H9 (cell line): ENCODE results near the gene MAP3K20. TPM values are rescaled to one million over a fixed set of nuclear protein-coding genes. Genes with fewer than 3 reads are reported as not detected.

Experiments used
- DNase-seq: peaks from one replicate; pipeline ENCODE4 v3.0.0-alpha.2; 2017
- H2AFZ ChIP-seq: one replicate; pipeline ENCODE4 v1.6.1; 2013; ENCODE audit warnings: mild to moderate bottlenecking, low read length, control low read depth, moderate library complexity
- H2AK5ac ChIP-seq: 2 replicates; pipeline ENCODE4 v1.6.1; 2013; ENCODE audit warnings: low read length, control low read depth, mixed read lengths; ENCODE audit not compliant: insufficient read length
- H2BK120ac ChIP-seq: one replicate; pipeline ENCODE4 v1.6.1; 2013; ENCODE audit warnings: low read depth, mild to moderate bottlenecking, low read length, control low read depth, inconsistent platforms; ENCODE audit not compliant: poor library complexity, severe bottlenecking
- H2BK12ac ChIP-seq: 2 replicates; pipeline ENCODE4 v1.6.1; 2013; ENCODE audit warnings: low read length, control low read depth, mixed read lengths, low read depth; ENCODE audit not compliant: insufficient read length
- H2BK15ac ChIP-seq: 2 replicates; pipeline ENCODE4 v1.6.1; 2013; ENCODE audit warnings: low read depth, low read length, control low read depth
- H2BK20ac ChIP-seq: one replicate; pipeline ENCODE4 v1.6.1; 2013; ENCODE audit warnings: low read depth, mild to moderate bottlenecking, low read length, control low read depth, inconsistent platforms; ENCODE audit not compliant: poor library complexity, severe bottlenecking
- H2BK5ac ChIP-seq: 2 replicates; pipeline ENCODE4 v1.6.1; 2013; ENCODE audit warnings: low read length, control low read depth, mixed read lengths; ENCODE audit not compliant: insufficient read length
- H3K14ac ChIP-seq: 2 replicates; pipeline ENCODE4 v1.6.1; 2013; ENCODE audit warnings: low read length, control low read depth; ENCODE audit not compliant: insufficient read depth
- H3K18ac ChIP-seq: 2 replicates; pipeline ENCODE4 v1.6.1; 2013; ENCODE audit warnings: low read depth, mild to moderate bottlenecking, mixed read lengths, low read length, control low read depth; ENCODE audit not compliant: insufficient read length
- H3K23ac ChIP-seq: 2 replicates; pipeline ENCODE4 v1.6.1; 2013; ENCODE audit warnings: low read length, control low read depth, mixed read lengths, low read depth; ENCODE audit not compliant: insufficient read length
- H3K23me2 ChIP-seq: 2 replicates; pipeline ENCODE4 v1.6.1; 2013; ENCODE audit warnings: low read depth, mild to moderate bottlenecking, mixed read lengths, low read length, control low read depth; ENCODE audit not compliant: insufficient read length, poor library complexity, severe bottlenecking
- H3K27ac ChIP-seq: 2 replicates; pipeline ENCODE4 v1.5.1; 2013; ENCODE audit warnings: low read length, control low read depth, mixed read lengths, low read depth; ENCODE audit not compliant: insufficient read length
- H3K27me3 ChIP-seq: 2 replicates; pipeline ENCODE4 v1.6.1; 2013; ENCODE audit warnings: low read length, control low read depth, inconsistent platforms; ENCODE audit not compliant: insufficient read depth
- H3K4ac ChIP-seq: 2 replicates; pipeline ENCODE4 v1.6.1; 2013; ENCODE audit warnings: low read depth, mild to moderate bottlenecking, control low read depth, inconsistent platforms, low read length, moderate library complexity
- H3K4me1 ChIP-seq: 2 replicates; pipeline ENCODE4 v1.6.1; 2013; ENCODE audit warnings: low read length, control low read depth, inconsistent platforms; ENCODE audit not compliant: insufficient read depth
- H3K4me2 ChIP-seq: 2 replicates; pipeline ENCODE4 v1.6.1; 2013; ENCODE audit warnings: low read length, control low read depth, mixed read lengths; ENCODE audit not compliant: insufficient read length, insufficient read depth
- H3K56ac ChIP-seq: 2 replicates; pipeline ENCODE4 v1.6.1; 2013; ENCODE audit warnings: low read depth, mild to moderate bottlenecking, mixed read lengths, low read length, control low read depth; ENCODE audit not compliant: insufficient read length
- H3K79me1 ChIP-seq: 2 replicates; pipeline ENCODE4 v1.6.1; 2013; ENCODE audit warnings: low read depth, mild to moderate bottlenecking, moderate library complexity, low read length, control low read depth, inconsistent platforms; ENCODE audit not compliant: insufficient read depth, poor library complexity, severe bottlenecking
- H3K79me2 ChIP-seq: 2 replicates; pipeline ENCODE4 v1.6.1; 2013; ENCODE audit warnings: low read length, control low read depth, inconsistent platforms; ENCODE audit not compliant: insufficient read depth
- H3K9ac ChIP-seq: 2 replicates; pipeline ENCODE4 v1.6.1; 2013; ENCODE audit warnings: low read length, control low read depth, mixed read lengths; ENCODE audit not compliant: insufficient read length; ENCODE audit errors: extremely low read depth
- H3K9me3 ChIP-seq: one replicate; pipeline ENCODE4 v1.6.1; 2013; ENCODE audit warnings: low read depth, low read length, inconsistent platforms; ENCODE audit not compliant: control insufficient read depth
- H3T11ph ChIP-seq: one replicate; pipeline ENCODE4 v1.6.1; 2013; ENCODE audit warnings: mild to moderate bottlenecking, low read length, control low read depth, inconsistent platforms
- H4K20me1 ChIP-seq: one replicate; pipeline ENCODE4 v1.6.1; 2013; ENCODE audit not compliant: control insufficient read depth, insufficient read length, insufficient read depth
- H4K5ac ChIP-seq: 2 replicates; pipeline ENCODE4 v1.6.1; 2013; ENCODE audit warnings: low read depth, mild to moderate bottlenecking, mixed read lengths, low read length, control low read depth; ENCODE audit not compliant: insufficient read length
- H4K8ac ChIP-seq: replicated peaks from 2 replicates; pipeline ENCODE4 v1.6.1; 2013; ENCODE audit warnings: low read length, control low read depth, mixed read lengths, low read depth; ENCODE audit not compliant: insufficient read length
- H4K91ac ChIP-seq: 2 replicates; pipeline ENCODE4 v1.6.1; 2013; ENCODE audit warnings: low read depth, mild to moderate bottlenecking, moderate library complexity, mixed read lengths, low read length, control low read depth; ENCODE audit not compliant: insufficient read length
- H3K27ac Mint-ChIP-seq, 3 experiments: 2 replicates in 2 of 3; 3 replicates in 1 of 3; pipeline ENCODE4 v1.8.0; 2020 to 2021; ENCODE audit warnings: mixed read lengths in 3 of 3, mild to moderate bottlenecking in 1 of 3, moderate library complexity in 1 of 3
- H3K27me3 Mint-ChIP-seq: 2 replicates; pipeline ENCODE4 v1.8.0; 2021; ENCODE audit warnings: low read depth, mild to moderate bottlenecking, moderate library complexity, mixed read lengths
- H3K36me3 Mint-ChIP-seq, 3 experiments: 2 replicates in 2 of 3; 3 replicates in 1 of 3; pipeline ENCODE4 v1.8.0; 2020 to 2021; ENCODE audit warnings: low read depth in 3 of 3, mixed read lengths in 3 of 3; ENCODE audit not compliant: insufficient read depth in 1 of 3
- H3K4me1 Mint-ChIP-seq, 2 experiments: 2 replicates each; pipeline ENCODE4 v1.8.0; 2020; ENCODE audit warnings: mixed read lengths in 2 of 2
- H3K4me3 Mint-ChIP-seq, 2 experiments: 2 replicates in 1 of 2; 3 replicates in 1 of 2; pipeline ENCODE4 v1.8.0; 2020 to 2021; ENCODE audit warnings: mild to moderate bottlenecking in 2 of 2, mixed read lengths in 2 of 2, moderate library complexity in 1 of 2
- H3K9me3 Mint-ChIP-seq, 2 experiments: 2 replicates in 1 of 2; 3 replicates in 1 of 2; pipeline ENCODE4 v1.8.0; 2020; ENCODE audit warnings: mild to moderate bottlenecking in 2 of 2, mixed read lengths in 2 of 2, moderate library complexity in 1 of 2
- CTCF ChIP-seq: fragments of 200-600 bp; sonication (generic); conservative IDR thresholded peaks from 3 replicates; pipeline ENCODE4 v1.8.0; 2021; ENCODE audit warnings: antibody characterized with exemption, mild to moderate bottlenecking
- WGBS: extraction: QIAGEN DNeasy Blood & Tissue Kit; methylation state at CpG from one replicate; pipeline ENCODE4 v1.1.7; 2013; ENCODE audit warnings: missing lambda C conversion rate, low lambda C conversion rate, mixed read lengths; ENCODE audit not compliant: insufficient read length; ENCODE audit errors: extremely low coverage; 5-methylcytosine and 5-hydroxymethylcytosine counted together
- total RNA-seq: library from RNA; stranded (reverse); gene quantifications from 2 replicates; pipeline ENCODE4 v1.2.1, GENCODE V29; 2021

The MAP3K20 gene
- total RNA-seq, 1 experiment from 2014 or later: 8.7 TPM

GRCh38 chr2:173086518-173087213 is 11.0 kb downstream of the MAP3K20 start:
- no CpG with 5 or more reads among the region's 2 CpGs for WGBS
- Histone ChIP-seq H3K9me3 (no peaks in the 10 kb centered on the region), H4K91ac (no peak overlapping the region), H3K27me3 (no peaks in the 10 kb centered on the region), H3K4me1 (peaks cover 2% of the 10 kb centered on the region; the same call in 1 of the 2 replicates), H2BK120ac (no peak overlapping the region), H2BK15ac (no peak overlapping the region), H3K4me2 (no peak overlapping the region), H2AK5ac (no peak overlapping the region), H3K56ac (no peak overlapping the region), H4K20me1 (no peaks in the 10 kb centered on the region), H4K8ac (no peak overlapping the region), H2BK20ac (no peak overlapping the region), H3K79me2 (no peaks in the 10 kb centered on the region), H3K4ac (no peak overlapping the region), H3K23ac (no peak overlapping the region), H3K23me2 (no peaks in the 10 kb centered on the region), H3K18ac (no peak overlapping the region), H3K79me1 (no peaks in the 10 kb centered on the region), H3K27ac (no peak overlapping the region), H3T11ph (no peak overlapping the region), H2BK5ac (no peak overlapping the region), H2AFZ (no peak overlapping the region), H4K5ac (no peak overlapping the region), H3K14ac (no peak overlapping the region), H3K9ac (no peak overlapping the region), H2BK12ac (no peak overlapping the region)
- Mint-ChIP-seq H3K27me3 (no peaks in the 10 kb centered on the region), H3K4me1 (peaks cover 11 to 15% of the 10 kb centered on the region in 2 experiments), H3K4me3 (no peak overlapping the region), H3K27ac (no peak overlapping the region; a peak in 1 of 7 replicates), H3K36me3 (no peaks in the 10 kb centered on the region), H3K9me3 (no peaks in the 10 kb centered on the region)
- no peak for TF ChIP-seq CTCF
- DNase-seq: no peak
